H9 (cell line): ENCODE measurements around the gene INPP4A. TPM values are rescaled to one million over a fixed set of nuclear protein-coding genes. Genes with fewer than 3 reads are reported as not detected.

Experiments used
- DNase-seq: peaks from one replicate; pipeline ENCODE4 v3.0.0-alpha.2; 2017
- H2AFZ ChIP-seq: one replicate; pipeline ENCODE4 v1.6.1; 2013; ENCODE audit warnings: mild to moderate bottlenecking, low read length, control low read depth, moderate library complexity
- H2AK5ac ChIP-seq: 2 replicates; pipeline ENCODE4 v1.6.1; 2013; ENCODE audit warnings: low read length, control low read depth, mixed read lengths; ENCODE audit not compliant: insufficient read length
- H2BK120ac ChIP-seq: one replicate; pipeline ENCODE4 v1.6.1; 2013; ENCODE audit warnings: low read depth, mild to moderate bottlenecking, low read length, control low read depth, inconsistent platforms; ENCODE audit not compliant: poor library complexity, severe bottlenecking
- H2BK12ac ChIP-seq: 2 replicates; pipeline ENCODE4 v1.6.1; 2013; ENCODE audit warnings: low read length, control low read depth, mixed read lengths, low read depth; ENCODE audit not compliant: insufficient read length
- H2BK15ac ChIP-seq: 2 replicates; pipeline ENCODE4 v1.6.1; 2013; ENCODE audit warnings: low read depth, low read length, control low read depth
- H2BK20ac ChIP-seq: one replicate; pipeline ENCODE4 v1.6.1; 2013; ENCODE audit warnings: low read depth, mild to moderate bottlenecking, low read length, control low read depth, inconsistent platforms; ENCODE audit not compliant: poor library complexity, severe bottlenecking
- H2BK5ac ChIP-seq: 2 replicates; pipeline ENCODE4 v1.6.1; 2013; ENCODE audit warnings: low read length, control low read depth, mixed read lengths; ENCODE audit not compliant: insufficient read length
- H3K14ac ChIP-seq: 2 replicates; pipeline ENCODE4 v1.6.1; 2013; ENCODE audit warnings: low read length, control low read depth; ENCODE audit not compliant: insufficient read depth
- H3K18ac ChIP-seq: 2 replicates; pipeline ENCODE4 v1.6.1; 2013; ENCODE audit warnings: low read depth, mild to moderate bottlenecking, mixed read lengths, low read length, control low read depth; ENCODE audit not compliant: insufficient read length
- H3K23ac ChIP-seq: 2 replicates; pipeline ENCODE4 v1.6.1; 2013; ENCODE audit warnings: low read length, control low read depth, mixed read lengths, low read depth; ENCODE audit not compliant: insufficient read length
- H3K23me2 ChIP-seq: 2 replicates; pipeline ENCODE4 v1.6.1; 2013; ENCODE audit warnings: low read depth, mild to moderate bottlenecking, mixed read lengths, low read length, control low read depth; ENCODE audit not compliant: insufficient read length, poor library complexity, severe bottlenecking
- H3K27ac ChIP-seq: 2 replicates; pipeline ENCODE4 v1.5.1; 2013; ENCODE audit warnings: low read length, control low read depth, mixed read lengths, low read depth; ENCODE audit not compliant: insufficient read length
- H3K27me3 ChIP-seq: 2 replicates; pipeline ENCODE4 v1.6.1; 2013; ENCODE audit warnings: low read length, control low read depth, inconsistent platforms; ENCODE audit not compliant: insufficient read depth
- H3K4ac ChIP-seq: 2 replicates; pipeline ENCODE4 v1.6.1; 2013; ENCODE audit warnings: low read depth, mild to moderate bottlenecking, control low read depth, inconsistent platforms, low read length, moderate library complexity
- H3K4me1 ChIP-seq: 2 replicates; pipeline ENCODE4 v1.6.1; 2013; ENCODE audit warnings: low read length, control low read depth, inconsistent platforms; ENCODE audit not compliant: insufficient read depth
- H3K4me2 ChIP-seq: 2 replicates; pipeline ENCODE4 v1.6.1; 2013; ENCODE audit warnings: low read length, control low read depth, mixed read lengths; ENCODE audit not compliant: insufficient read length, insufficient read depth
- H3K56ac ChIP-seq: 2 replicates; pipeline ENCODE4 v1.6.1; 2013; ENCODE audit warnings: low read depth, mild to moderate bottlenecking, mixed read lengths, low read length, control low read depth; ENCODE audit not compliant: insufficient read length
- H3K79me1 ChIP-seq: 2 replicates; pipeline ENCODE4 v1.6.1; 2013; ENCODE audit warnings: low read depth, mild to moderate bottlenecking, moderate library complexity, low read length, control low read depth, inconsistent platforms; ENCODE audit not compliant: insufficient read depth, poor library complexity, severe bottlenecking
- H3K79me2 ChIP-seq: 2 replicates; pipeline ENCODE4 v1.6.1; 2013; ENCODE audit warnings: low read length, control low read depth, inconsistent platforms; ENCODE audit not compliant: insufficient read depth
- H3K9ac ChIP-seq: 2 replicates; pipeline ENCODE4 v1.6.1; 2013; ENCODE audit warnings: low read length, control low read depth, mixed read lengths; ENCODE audit not compliant: insufficient read length; ENCODE audit errors: extremely low read depth
- H3K9me3 ChIP-seq: one replicate; pipeline ENCODE4 v1.6.1; 2013; ENCODE audit warnings: low read depth, low read length, inconsistent platforms; ENCODE audit not compliant: control insufficient read depth
- H3T11ph ChIP-seq: one replicate; pipeline ENCODE4 v1.6.1; 2013; ENCODE audit warnings: mild to moderate bottlenecking, low read length, control low read depth, inconsistent platforms
- H4K20me1 ChIP-seq: one replicate; pipeline ENCODE4 v1.6.1; 2013; ENCODE audit not compliant: control insufficient read depth, insufficient read length, insufficient read depth
- H4K5ac ChIP-seq: 2 replicates; pipeline ENCODE4 v1.6.1; 2013; ENCODE audit warnings: low read depth, mild to moderate bottlenecking, mixed read lengths, low read length, control low read depth; ENCODE audit not compliant: insufficient read length
- H4K8ac ChIP-seq: replicated peaks from 2 replicates; pipeline ENCODE4 v1.6.1; 2013; ENCODE audit warnings: low read length, control low read depth, mixed read lengths, low read depth; ENCODE audit not compliant: insufficient read length
- H4K91ac ChIP-seq: 2 replicates; pipeline ENCODE4 v1.6.1; 2013; ENCODE audit warnings: low read depth, mild to moderate bottlenecking, moderate library complexity, mixed read lengths, low read length, control low read depth; ENCODE audit not compliant: insufficient read length
- H3K27ac Mint-ChIP-seq, 3 experiments: 2 replicates in 2 of 3; 3 replicates in 1 of 3; pipeline ENCODE4 v1.8.0; 2020 to 2021; ENCODE audit warnings: mixed read lengths in 3 of 3, mild to moderate bottlenecking in 1 of 3, moderate library complexity in 1 of 3
- H3K27me3 Mint-ChIP-seq: 2 replicates; pipeline ENCODE4 v1.8.0; 2021; ENCODE audit warnings: low read depth, mild to moderate bottlenecking, moderate library complexity, mixed read lengths
- H3K36me3 Mint-ChIP-seq, 3 experiments: 2 replicates in 2 of 3; 3 replicates in 1 of 3; pipeline ENCODE4 v1.8.0; 2020 to 2021; ENCODE audit warnings: low read depth in 3 of 3, mixed read lengths in 3 of 3; ENCODE audit not compliant: insufficient read depth in 1 of 3
- H3K4me1 Mint-ChIP-seq, 2 experiments: 2 replicates each; pipeline ENCODE4 v1.8.0; 2020; ENCODE audit warnings: mixed read lengths in 2 of 2
- H3K4me3 Mint-ChIP-seq, 2 experiments: 2 replicates in 1 of 2; 3 replicates in 1 of 2; pipeline ENCODE4 v1.8.0; 2020 to 2021; ENCODE audit warnings: mild to moderate bottlenecking in 2 of 2, mixed read lengths in 2 of 2, moderate library complexity in 1 of 2
- H3K9me3 Mint-ChIP-seq, 2 experiments: 2 replicates in 1 of 2; 3 replicates in 1 of 2; pipeline ENCODE4 v1.8.0; 2020; ENCODE audit warnings: mild to moderate bottlenecking in 2 of 2, mixed read lengths in 2 of 2, moderate library complexity in 1 of 2
- CTCF ChIP-seq: fragments of 200-600 bp; sonication (generic); conservative IDR thresholded peaks from 3 replicates; pipeline ENCODE4 v1.8.0; 2021; ENCODE audit warnings: antibody characterized with exemption, mild to moderate bottlenecking
- WGBS: extraction: QIAGEN DNeasy Blood & Tissue Kit; methylation state at CpG from one replicate; pipeline ENCODE4 v1.1.7; 2013; ENCODE audit warnings: missing lambda C conversion rate, low lambda C conversion rate, mixed read lengths; ENCODE audit not compliant: insufficient read length; ENCODE audit errors: extremely low coverage; 5-methylcytosine and 5-hydroxymethylcytosine counted together
- total RNA-seq: library from RNA; stranded (reverse); gene quantifications from 2 replicates; pipeline ENCODE4 v1.2.1, GENCODE V29; 2021

Gene INPP4A
- total RNA-seq, 1 experiment from 2014 or later, result 55.2 TPM

- Histone ChIP-seq H4K91ac (no peak overlapping the region), H3K23me2 (no peaks in the 10 kb centered on the region), H2AK5ac (no peak overlapping the region), H2BK15ac (no peak overlapping the region), H3K27ac (no peak overlapping the region), H2BK120ac (no peak overlapping the region), H2BK5ac (no peak overlapping the region), H3K4me1 (no peaks in the 10 kb centered on the region), H3K4me2 (no peak overlapping the region), H3K23ac (no peak overlapping the region), H3K9ac (no peak overlapping the region), H2BK12ac (no peak overlapping the region), H4K20me1 (no peaks in the 10 kb centered on the region), H3K79me2 (no peaks in the 10 kb centered on the region), H3K14ac (no peak overlapping the region), H3K56ac (no peak overlapping the region), H3T11ph (no peak overlapping the region), H3K9me3 (no peaks in the 10 kb centered on the region), H3K27me3 (no peaks in the 10 kb centered on the region), H2AFZ (no peak overlapping the region), H3K79me1 (no peaks in the 10 kb centered on the region), H4K5ac (no peak overlapping the region), H3K18ac (no peak overlapping the region), H4K8ac (no peak overlapping the region), H2BK20ac (no peak overlapping the region), H3K4ac (no peak overlapping the region)
- WGBS, result no CpG with 5 or more reads among the region's 4 CpGs
- TF ChIP-seq CTCF, result no peak
- H3K27me3 Mint-ChIP-seq, result peaks cover 15% of the 10 kb centered on the region
- H3K36me3 Mint-ChIP-seq, result no peaks in the 10 kb centered on the region; a peak in 2 of 7 replicates
- H3K4me3 Mint-ChIP-seq, result no peak overlapping the region
- peaks cover 1 to 6% of the 10 kb centered on the region in 2 experiments; a peak in 3 of 5 replicates for H3K9me3 Mint-ChIP-seq
- peaks cover 8 to 9% of the 10 kb centered on the region in 2 experiments for H3K4me1 Mint-ChIP-seq
- H3K27ac Mint-ChIP-seq, result no peak overlapping the region
- DNase-seq, result no peak
Observed at GRCh38 chr2:98399140-98399539, 45.5 kb upstream of the INPP4A start.
